Neural cell (in vitro differentiated cells): ENCODE measurements around the gene DPEP2. TPM values are rescaled to one million over a fixed set of nuclear protein-coding genes. Genes with fewer than 3 reads are reported as not detected.

Experiments
- H2AFZ ChIP-seq: fragments of 200-600, 300-800 bp; sonication (generic), shearing (Covaris generic); 2 replicates; pipeline ENCODE4 v1.6.0; 2014; ENCODE audit warnings: low read depth, mild to moderate bottlenecking, antibody characterized with exemption, low read length, moderate library complexity
- H3F3A ChIP-seq: fragments of 200-600 bp; shearing (Covaris generic); 2 replicates; pipeline ENCODE4 v1.6.1; 2016; ENCODE audit warnings: mild to moderate bottlenecking, moderate library complexity, mixed read lengths, antibody characterized with exemption, low read length; ENCODE audit not compliant: insufficient read depth, poor library complexity, severe bottlenecking
- H3K27ac ChIP-seq: fragments of 200-600, 300-800 bp; sonication (generic), shearing (Covaris generic); 2 replicates; pipeline ENCODE4 v1.5.1; 2014; ENCODE audit warnings: mild to moderate bottlenecking, low read length, moderate library complexity
- H3K27me3 ChIP-seq: fragments of 300-800, 200-600 bp; sonication (generic), shearing (Covaris generic); 2 replicates; pipeline ENCODE4 v1.6.0; 2014; ENCODE audit warnings: mild to moderate bottlenecking, low read depth, low read length, moderate library complexity; ENCODE audit not compliant: insufficient read depth
- H3K36me3 ChIP-seq: fragments of 300-800, 200-600 bp; sonication (generic), shearing (Covaris generic); 2 replicates; pipeline ENCODE4 v1.5.1; 2014; ENCODE audit warnings: mild to moderate bottlenecking, antibody characterized with exemption, low read length, moderate library complexity; ENCODE audit not compliant: insufficient read depth
- H3K4me2 ChIP-seq: fragments of 300-800, 200-600 bp; sonication (generic), shearing (Covaris generic); 2 replicates; pipeline ENCODE4 v1.6.0; 2014; ENCODE audit warnings: mild to moderate bottlenecking, low read length
- H3K4me3 ChIP-seq: fragments of 300-800, 200-600 bp; sonication (generic), shearing (Covaris generic); 2 replicates; pipeline ENCODE4 v1.5.1; 2014; ENCODE audit warnings: mild to moderate bottlenecking, low read length, moderate library complexity
- H3K79me2 ChIP-seq: fragments of 200-600 bp; shearing (Covaris generic); replicated peaks from 2 replicates; pipeline ENCODE4 v1.6.0; 2014; ENCODE audit warnings: mild to moderate bottlenecking, low read length, moderate library complexity; ENCODE audit not compliant: insufficient read depth
- H3K9ac ChIP-seq: fragments of 300-800, 200-600 bp; sonication (generic), shearing (Covaris generic); 2 replicates; pipeline ENCODE4 v1.6.1; 2016; ENCODE audit warnings: mild to moderate bottlenecking, low read length, mixed read lengths
- H3K9me2 ChIP-seq: fragments of 200-600 bp; shearing (Covaris generic); 2 replicates; pipeline ENCODE4 v1.6.1; 2016; ENCODE audit warnings: mild to moderate bottlenecking, low read length, mixed read lengths; ENCODE audit not compliant: insufficient read depth
- H3K9me3 ChIP-seq: fragments of 200-600, 300-800 bp; sonication (generic), shearing (Covaris generic); 2 replicates; pipeline ENCODE4 v1.6.1; 2016; ENCODE audit warnings: mild to moderate bottlenecking, mixed run types, low read length, moderate library complexity, mixed read lengths
- H4K20me1 ChIP-seq: fragments of 200-600 bp; shearing (Covaris generic); 2 replicates; pipeline ENCODE4 v1.6.1; 2016; ENCODE audit warnings: mild to moderate bottlenecking, mixed run types; ENCODE audit not compliant: insufficient read depth
- EP300 ChIP-seq: fragments of 450-650 bp; conservative IDR thresholded peaks from 2 replicates; pipeline ENCODE4 v1.6.1; 2014; ENCODE audit warnings: antibody characterized with exemption, mild to moderate bottlenecking, moderate library complexity; ENCODE audit not compliant: poor library complexity, severe bottlenecking
- EZH2 ChIP-seq: fragments of 200-600, 300-800 bp; shearing (Covaris generic), sonication (generic); IDR thresholded peaks from 2 replicates; pipeline ENCODE4 v1.6.1; 2014; ENCODE audit warnings: antibody characterized with exemption, low read length, borderline replicate concordance, mild to moderate bottlenecking; ENCODE audit not compliant: insufficient read depth, poor library complexity, severe bottlenecking
- MXI1 ChIP-seq: fragments of 450-650 bp; conservative IDR thresholded peaks from 2 replicates; pipeline ENCODE4 v1.6.1; 2014; ENCODE audit warnings: antibody characterized with exemption, mild to moderate bottlenecking; ENCODE audit not compliant: poor library complexity, severe bottlenecking
- POLR2AphosphoS5 ChIP-seq: IDR thresholded peaks from 2 replicates; pipeline ENCODE4 v1.6.1; 2012
- RAD21 ChIP-seq: fragments of 450-650 bp; conservative IDR thresholded peaks from 2 replicates; pipeline ENCODE4 v1.6.1; 2014; ENCODE audit warnings: antibody characterized with exemption, mild to moderate bottlenecking, moderate library complexity
- SMC3 ChIP-seq: fragments of 450-650 bp; conservative IDR thresholded peaks from 2 replicates; pipeline ENCODE4 v1.6.1; 2014; ENCODE audit warnings: antibody characterized with exemption, mild to moderate bottlenecking, moderate library complexity; ENCODE audit not compliant: poor library complexity
- TAF1 ChIP-seq: IDR thresholded peaks from 2 replicates; pipeline ENCODE4 v1.6.1; 2012; ENCODE audit warnings: low read depth
- polyA plus RNA-seq: library from polyadenylated mRNA; depleted of rRNA; stranded (reverse); fragments of >200 nt; gene quantifications from 2 replicates; pipeline ENCODE4 v1.2.3, GENCODE V29; 2014
- TF ChIP-seq, protein P1 (sequence below): fragments of 450-650 bp; IDR thresholded peaks from 2 replicates; pipeline ENCODE4 v1.5.1; 2014; ENCODE audit warnings: antibody characterized with exemption, mild to moderate bottlenecking, moderate library complexity; ENCODE audit not compliant: poor library complexity, severe bottlenecking
- TF ChIP-seq, protein P2 (sequence below): IDR thresholded peaks from 2 replicates; pipeline ENCODE4 v1.6.1; 2012; ENCODE audit warnings: borderline replicate concordance

DPEP2 gene
- polyA plus RNA-seq, 1 donor from 2014 or later: not detected

DNA sequence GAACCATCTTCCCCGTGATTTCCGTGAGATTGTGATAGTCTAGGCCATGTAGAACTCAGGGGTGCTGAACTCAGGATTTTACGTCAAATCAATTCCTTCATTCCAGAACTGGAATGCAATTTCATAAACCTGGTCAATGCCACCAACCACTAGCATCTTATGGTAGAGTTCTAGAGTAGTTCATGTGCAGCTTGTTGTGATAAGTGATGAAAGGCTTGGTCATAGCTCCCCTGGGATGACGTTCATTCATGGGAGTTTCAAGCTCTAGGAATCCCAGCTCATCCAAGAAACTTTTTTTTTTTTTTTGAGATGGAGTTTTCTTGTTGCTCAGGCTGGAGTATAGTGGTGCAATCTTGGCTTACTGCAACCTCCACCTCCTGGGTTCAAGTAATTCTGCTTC, 3.7 kb upstream of the DPEP2 start:
- no peaks in the 10 kb centered on the region for H3K27me3 ChIP-seq
- no peaks in the 10 kb centered on the region for H3K79me2 ChIP-seq
- H4K20me1 ChIP-seq: no peaks in the 10 kb centered on the region
- H3K4me2 ChIP-seq: no peak overlapping the region
- no peak overlapping the region for H2AFZ ChIP-seq
- H3K36me3 ChIP-seq: no peaks in the 10 kb centered on the region
- no peaks in the 10 kb centered on the region for H3K9me2 ChIP-seq
- no peaks in the 10 kb centered on the region for H3K9me3 ChIP-seq
- no peaks in the 10 kb centered on the region for H3F3A ChIP-seq
- no peak overlapping the region for H3K27ac ChIP-seq
- no peak overlapping the region for H3K4me3 ChIP-seq
- no peak overlapping the region for H3K9ac ChIP-seq
- TF ChIP-seq POLR2AphosphoS5: no peak
- TF ChIP-seq, protein P1, sequence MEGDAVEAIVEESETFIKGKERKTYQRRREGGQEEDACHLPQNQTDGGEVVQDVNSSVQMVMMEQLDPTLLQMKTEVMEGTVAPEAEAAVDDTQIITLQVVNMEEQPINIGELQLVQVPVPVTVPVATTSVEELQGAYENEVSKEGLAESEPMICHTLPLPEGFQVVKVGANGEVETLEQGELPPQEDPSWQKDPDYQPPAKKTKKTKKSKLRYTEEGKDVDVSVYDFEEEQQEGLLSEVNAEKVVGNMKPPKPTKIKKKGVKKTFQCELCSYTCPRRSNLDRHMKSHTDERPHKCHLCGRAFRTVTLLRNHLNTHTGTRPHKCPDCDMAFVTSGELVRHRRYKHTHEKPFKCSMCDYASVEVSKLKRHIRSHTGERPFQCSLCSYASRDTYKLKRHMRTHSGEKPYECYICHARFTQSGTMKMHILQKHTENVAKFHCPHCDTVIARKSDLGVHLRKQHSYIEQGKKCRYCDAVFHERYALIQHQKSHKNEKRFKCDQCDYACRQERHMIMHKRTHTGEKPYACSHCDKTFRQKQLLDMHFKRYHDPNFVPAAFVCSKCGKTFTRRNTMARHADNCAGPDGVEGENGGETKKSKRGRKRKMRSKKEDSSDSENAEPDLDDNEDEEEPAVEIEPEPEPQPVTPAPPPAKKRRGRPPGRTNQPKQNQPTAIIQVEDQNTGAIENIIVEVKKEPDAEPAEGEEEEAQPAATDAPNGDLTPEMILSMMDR: no peak
- TF ChIP-seq TAF1: no peak
- TF ChIP-seq EZH2: no peak
- TF ChIP-seq MXI1: no peak
- TF ChIP-seq RAD21: no peak
- TF ChIP-seq, protein P2, sequence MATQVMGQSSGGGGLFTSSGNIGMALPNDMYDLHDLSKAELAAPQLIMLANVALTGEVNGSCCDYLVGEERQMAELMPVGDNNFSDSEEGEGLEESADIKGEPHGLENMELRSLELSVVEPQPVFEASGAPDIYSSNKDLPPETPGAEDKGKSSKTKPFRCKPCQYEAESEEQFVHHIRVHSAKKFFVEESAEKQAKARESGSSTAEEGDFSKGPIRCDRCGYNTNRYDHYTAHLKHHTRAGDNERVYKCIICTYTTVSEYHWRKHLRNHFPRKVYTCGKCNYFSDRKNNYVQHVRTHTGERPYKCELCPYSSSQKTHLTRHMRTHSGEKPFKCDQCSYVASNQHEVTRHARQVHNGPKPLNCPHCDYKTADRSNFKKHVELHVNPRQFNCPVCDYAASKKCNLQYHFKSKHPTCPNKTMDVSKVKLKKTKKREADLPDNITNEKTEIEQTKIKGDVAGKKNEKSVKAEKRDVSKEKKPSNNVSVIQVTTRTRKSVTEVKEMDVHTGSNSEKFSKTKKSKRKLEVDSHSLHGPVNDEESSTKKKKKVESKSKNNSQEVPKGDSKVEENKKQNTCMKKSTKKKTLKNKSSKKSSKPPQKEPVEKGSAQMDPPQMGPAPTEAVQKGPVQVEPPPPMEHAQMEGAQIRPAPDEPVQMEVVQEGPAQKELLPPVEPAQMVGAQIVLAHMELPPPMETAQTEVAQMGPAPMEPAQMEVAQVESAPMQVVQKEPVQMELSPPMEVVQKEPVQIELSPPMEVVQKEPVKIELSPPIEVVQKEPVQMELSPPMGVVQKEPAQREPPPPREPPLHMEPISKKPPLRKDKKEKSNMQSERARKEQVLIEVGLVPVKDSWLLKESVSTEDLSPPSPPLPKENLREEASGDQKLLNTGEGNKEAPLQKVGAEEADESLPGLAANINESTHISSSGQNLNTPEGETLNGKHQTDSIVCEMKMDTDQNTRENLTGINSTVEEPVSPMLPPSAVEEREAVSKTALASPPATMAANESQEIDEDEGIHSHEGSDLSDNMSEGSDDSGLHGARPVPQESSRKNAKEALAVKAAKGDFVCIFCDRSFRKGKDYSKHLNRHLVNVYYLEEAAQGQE: no peak
- no peak for TF ChIP-seq EP300
- TF ChIP-seq SMC3: no peak

DNA sequence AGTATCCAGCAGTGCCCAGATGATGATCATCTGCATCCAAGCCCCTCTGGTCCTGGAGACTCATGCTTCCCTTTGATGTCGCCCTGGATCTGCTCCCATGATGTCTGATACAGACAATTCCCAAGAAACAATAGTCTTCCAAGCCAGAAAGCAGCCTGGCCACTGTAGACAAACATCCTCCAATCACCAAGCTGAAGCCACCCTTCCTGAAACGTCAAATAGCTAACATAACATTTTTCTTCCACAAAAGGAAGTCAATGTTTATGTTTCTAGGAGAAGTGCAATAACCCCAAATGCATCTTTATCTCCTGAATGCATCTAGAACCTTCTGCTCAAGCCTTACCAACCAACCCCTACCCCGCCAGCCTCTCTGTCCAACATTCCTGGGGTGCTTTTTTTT, 1.2 kb upstream of the DPEP2 start:
- Histone ChIP-seq H4K20me1 (no peaks in the 10 kb centered on the region), H3K4me2 (no peak overlapping the region), H3K9ac (no peak overlapping the region), H3K27me3 (no peaks in the 10 kb centered on the region), H2AFZ (no peak overlapping the region), H3K36me3 (no peaks in the 10 kb centered on the region), H3K27ac (no peak overlapping the region), H3K9me3 (no peaks in the 10 kb centered on the region), H3K79me2 (no peaks in the 10 kb centered on the region), H3F3A (no peaks in the 10 kb centered on the region), H3K9me2 (no peaks in the 10 kb centered on the region), H3K4me3 (no peak overlapping the region)
- no peak for TF ChIP-seq EP300
- no peak for TF ChIP-seq RAD21
- TF ChIP-seq MXI1: no peak
- TF ChIP-seq TAF1: no peak
- no peak for TF ChIP-seq EZH2
- TF ChIP-seq SMC3: no peak
- TF ChIP-seq, protein P1: no peak
- TF ChIP-seq, protein P2: no peak
- no peak for TF ChIP-seq POLR2AphosphoS5
